MM.1S (cell line): ENCODE data around the gene HS6ST1.

Source experiments
- DNase-seq: peaks from one replicate; pipeline ENCODE4 v3.0.0-alpha.2; 2015
- H2AFZ ChIP-seq: fragments of 300-600 bp; sonication (generic); 2 replicates; pipeline ENCODE4 v1.6.0; 2016; ENCODE audit warnings: antibody characterized with exemption, low read length
- H3F3A ChIP-seq: fragments of 300-600 bp; sonication (generic); 2 replicates; pipeline ENCODE4 v1.6.1; 2016; ENCODE audit warnings: mild to moderate bottlenecking, antibody characterized with exemption, low read length, moderate library complexity, mixed read lengths; ENCODE audit not compliant: insufficient read depth
- H3K27ac ChIP-seq: fragments of 300-600 bp; sonication (generic); 2 replicates; pipeline ENCODE4 v1.5.1; 2016; ENCODE audit warnings: mild to moderate bottlenecking, low read length
- H3K27me3 ChIP-seq: fragments of 300-600 bp; sonication (generic); replicated peaks from 2 replicates; pipeline ENCODE4 v1.6.0; 2016; ENCODE audit warnings: low read length; ENCODE audit not compliant: insufficient read depth
- H3K36me3 ChIP-seq: fragments of 300-600 bp; sonication (generic); replicated peaks from 2 replicates; pipeline ENCODE4 v1.6.1; 2016; ENCODE audit warnings: mild to moderate bottlenecking, low read length, mixed read lengths; ENCODE audit not compliant: insufficient read depth
- H3K4me1 ChIP-seq: fragments of 300-600 bp; sonication (generic); 2 replicates; pipeline ENCODE4 v1.6.1; 2016; ENCODE audit warnings: low read length, mixed read lengths
- H3K4me2 ChIP-seq: fragments of 300-600 bp; sonication (generic); 2 replicates; pipeline ENCODE4 v1.6.0; 2016; ENCODE audit warnings: low read depth, low read length
- H3K4me3 ChIP-seq: fragments of 300-600 bp; sonication (generic); 2 replicates; pipeline ENCODE4 v1.5.1; 2016; ENCODE audit warnings: low read length, mixed read lengths
- H3K79me2 ChIP-seq: fragments of 300-600 bp; sonication (generic); 2 replicates; pipeline ENCODE4 v1.6.1; 2016; ENCODE audit warnings: mixed run types, low read length, mixed read lengths
- H3K9ac ChIP-seq: fragments of 300-600 bp; sonication (generic); 2 replicates; pipeline ENCODE4 v1.6.1; 2016; ENCODE audit warnings: low read length, mixed read lengths
- H3K9me2 ChIP-seq: fragments of 300-600 bp; sonication (generic); replicated peaks from 2 replicates; pipeline ENCODE4 v1.6.1; 2016; ENCODE audit warnings: mild to moderate bottlenecking, low read length, mixed read lengths; ENCODE audit not compliant: insufficient read depth
- H3K9me3 ChIP-seq: fragments of 300-600 bp; sonication (generic); replicated peaks from 2 replicates; pipeline ENCODE4 v1.6.1; 2016; ENCODE audit warnings: mild to moderate bottlenecking, low read length, mixed read lengths; ENCODE audit not compliant: insufficient read depth
- H4K20me1 ChIP-seq: fragments of 300-600 bp; sonication (generic); 2 replicates; pipeline ENCODE4 v1.6.1; 2016; ENCODE audit warnings: mild to moderate bottlenecking, low read length, moderate library complexity, mixed read lengths; ENCODE audit not compliant: insufficient read depth
- EZH2 ChIP-seq: fragments of 300-600 bp; sonication (generic); optimal IDR thresholded peaks from 2 replicates; pipeline ENCODE3; 2017; ENCODE audit warnings: low read depth, mild to moderate bottlenecking, antibody characterized with exemption, low read length, mixed read lengths
- EZH2phosphoT487 ChIP-seq: fragments of 300-600 bp; sonication (generic); IDR thresholded peaks from 2 replicates; pipeline ENCODE4 v1.6.1; 2018; ENCODE audit warnings: antibody characterized with exemption, low read length
- TF ChIP-seq, protein P1 (sequence below): fragments of 300-600 bp; sonication (generic); IDR thresholded peaks from 2 replicates; pipeline ENCODE4 v1.5.1; 2016; ENCODE audit warnings: antibody characterized with exemption, low read length, mixed read lengths

HS6ST1 gene

DNA sequence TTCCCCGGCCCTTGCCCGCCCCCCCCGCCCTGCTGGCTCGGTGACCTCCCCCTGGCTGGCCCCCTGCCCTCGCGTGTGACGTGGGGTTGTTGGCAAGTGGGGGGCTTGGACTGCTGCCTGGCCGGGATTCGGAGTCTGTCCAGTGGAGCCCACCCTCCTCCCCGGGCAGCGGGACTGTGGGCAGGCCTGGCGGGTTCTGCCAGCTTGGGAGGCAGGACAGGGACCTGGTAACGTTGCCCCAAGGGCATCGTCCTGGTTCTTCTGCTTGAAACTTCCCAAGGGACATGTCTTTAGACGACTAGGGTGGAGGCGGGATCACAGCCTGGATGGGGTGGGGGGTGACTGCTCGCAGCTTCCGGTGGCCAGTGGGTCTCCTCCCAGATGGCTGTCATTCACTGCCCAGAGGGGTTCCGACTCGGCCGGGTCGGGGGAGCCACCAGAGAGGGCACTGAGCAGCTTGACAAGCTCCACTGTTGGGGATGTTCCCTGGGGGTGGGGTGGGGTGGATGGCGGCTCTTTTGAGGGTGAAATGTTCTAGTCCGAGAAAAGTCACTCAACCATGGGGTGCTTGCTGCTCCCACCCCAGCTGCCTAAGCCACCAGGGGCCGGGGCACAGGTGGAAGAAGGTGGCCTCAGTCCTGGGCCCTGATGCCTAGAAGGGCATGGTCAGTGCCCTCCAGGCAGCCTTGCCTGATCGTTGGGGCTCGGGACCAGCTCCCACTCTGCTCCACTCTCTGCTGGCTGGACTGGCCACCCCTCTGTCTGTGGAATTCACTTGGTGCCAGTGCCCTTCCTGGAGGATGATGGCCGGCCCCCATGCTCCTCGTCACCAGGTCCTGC lies 4.3 kb upstream of the HS6ST1 start:
- Histone ChIP-seq H3K4me1 (0 out of 2 replicates have a peak, but pooled peaks cover 3% of the 10 kb centered on the region), H3K9me2 (no peaks in the 10 kb centered on the region), H3K9me3 (no peaks in the 10 kb centered on the region), H4K20me1 (no peaks in the 10 kb centered on the region), H3K4me2 (no peak overlapping the region), H3K9ac (no peak overlapping the region), H3K79me2 (no peaks in the 10 kb centered on the region; the same call in 1 of the 2 replicates), H3F3A (no peaks in the 10 kb centered on the region), H2AFZ (no peak overlapping the region), H3K27me3 (no peaks in the 10 kb centered on the region), H3K27ac (no peak overlapping the region), H3K4me3 (no peak overlapping the region), H3K36me3 (no peaks in the 10 kb centered on the region)
- TF ChIP-seq EZH2, result no peak
- no peak for TF ChIP-seq EZH2phosphoT487
- TF ChIP-seq, protein P1, sequence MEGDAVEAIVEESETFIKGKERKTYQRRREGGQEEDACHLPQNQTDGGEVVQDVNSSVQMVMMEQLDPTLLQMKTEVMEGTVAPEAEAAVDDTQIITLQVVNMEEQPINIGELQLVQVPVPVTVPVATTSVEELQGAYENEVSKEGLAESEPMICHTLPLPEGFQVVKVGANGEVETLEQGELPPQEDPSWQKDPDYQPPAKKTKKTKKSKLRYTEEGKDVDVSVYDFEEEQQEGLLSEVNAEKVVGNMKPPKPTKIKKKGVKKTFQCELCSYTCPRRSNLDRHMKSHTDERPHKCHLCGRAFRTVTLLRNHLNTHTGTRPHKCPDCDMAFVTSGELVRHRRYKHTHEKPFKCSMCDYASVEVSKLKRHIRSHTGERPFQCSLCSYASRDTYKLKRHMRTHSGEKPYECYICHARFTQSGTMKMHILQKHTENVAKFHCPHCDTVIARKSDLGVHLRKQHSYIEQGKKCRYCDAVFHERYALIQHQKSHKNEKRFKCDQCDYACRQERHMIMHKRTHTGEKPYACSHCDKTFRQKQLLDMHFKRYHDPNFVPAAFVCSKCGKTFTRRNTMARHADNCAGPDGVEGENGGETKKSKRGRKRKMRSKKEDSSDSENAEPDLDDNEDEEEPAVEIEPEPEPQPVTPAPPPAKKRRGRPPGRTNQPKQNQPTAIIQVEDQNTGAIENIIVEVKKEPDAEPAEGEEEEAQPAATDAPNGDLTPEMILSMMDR, result no peak
- no peak for DNase-seq

GRCh38 chr2:128321784-128322714 lies 3.4 kb upstream of the HS6ST1 start:
- peak overlapping the region; percentile 72 for H3K9ac ChIP-seq
- H3K27ac ChIP-seq, result no peak overlapping the region
- H3K4me3 ChIP-seq, result peak overlapping the region; percentile 62

DNA sequence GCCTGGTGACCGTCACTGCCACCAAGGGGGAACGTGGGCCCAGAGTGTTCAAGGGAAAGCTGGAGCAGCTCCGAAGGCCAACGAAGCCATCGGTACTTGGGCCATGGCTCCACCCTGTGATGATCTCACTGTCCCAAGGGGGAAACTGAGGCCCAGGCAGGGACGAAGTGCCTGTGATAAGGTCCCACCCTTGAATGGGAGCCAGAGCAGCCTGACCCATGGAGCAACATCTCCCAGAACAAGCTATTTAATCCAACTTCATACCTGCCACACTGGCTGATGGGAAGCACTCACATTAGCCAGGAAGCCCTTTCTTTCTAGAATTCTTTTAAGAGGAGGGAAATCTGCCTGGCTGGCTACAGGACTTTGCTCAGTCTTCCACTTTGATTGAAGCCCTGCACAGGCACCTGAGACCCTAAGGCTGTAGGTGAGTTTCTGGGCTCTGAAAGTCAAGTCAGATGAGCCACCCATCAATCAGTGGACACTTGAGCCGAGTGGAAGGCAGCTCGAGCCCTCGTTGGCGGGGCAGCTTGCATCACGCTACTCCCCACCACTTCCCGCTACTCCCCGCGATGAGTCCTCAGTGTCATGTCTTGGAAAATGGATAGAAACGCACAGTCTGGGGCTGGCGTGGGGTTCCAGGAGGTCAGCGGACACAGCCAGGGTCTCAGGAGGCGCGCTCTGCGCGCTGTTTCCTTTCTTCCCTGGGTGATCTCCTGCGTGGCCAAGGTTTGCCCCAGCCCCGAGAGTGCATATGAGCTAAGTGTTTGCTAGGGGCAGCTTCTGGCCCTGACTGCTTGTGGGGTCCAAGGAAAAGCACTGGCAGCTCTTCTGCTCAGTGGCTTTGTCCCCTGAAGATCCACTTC lies 2.5 kb upstream of the HS6ST1 start:
- peaks cover 18% of the 10 kb centered on the region for H3K79me2 ChIP-seq
- TF ChIP-seq EZH2 (no peak), EZH2phosphoT487 (no peak)
- TF ChIP-seq, protein P1, result no peak
- peaks cover 7% of the 10 kb centered on the region; the same call in 1 of the 2 replicates for H3K4me1 ChIP-seq
- H3K27ac ChIP-seq, result no peak overlapping the region
- H3K9me3 ChIP-seq, result no peaks in the 10 kb centered on the region
- no peak for DNase-seq
- H3K9me2 ChIP-seq, result no peaks in the 10 kb centered on the region
- no peaks in the 10 kb centered on the region for H3K36me3 ChIP-seq
- peaks cover 12% of the 10 kb centered on the region for H4K20me1 ChIP-seq
- peak overlapping the region; percentile 71 for H2AFZ ChIP-seq
- H3F3A ChIP-seq, result no peaks in the 10 kb centered on the region
- H3K4me2 ChIP-seq, result peak overlapping the region; percentile 71
- H3K27me3 ChIP-seq, result no peaks in the 10 kb centered on the region
- no peak overlapping the region for H3K4me3 ChIP-seq
- H3K9ac ChIP-seq, result no peak overlapping the region; the same call in 1 of the 2 replicates

More at GRCh38 chr2:128321784-128322714, 3.4 kb upstream of the HS6ST1 start:
- peak overlapping the region; percentile 94 for H3K4me2 ChIP-seq
- peaks cover 9% of the 10 kb centered on the region for H3K79me2 ChIP-seq
- no peaks in the 10 kb centered on the region for H3F3A ChIP-seq
- TF ChIP-seq, protein P1, result peak; percentile 86
- no peak for TF ChIP-seq EZH2phosphoT487
- H3K27me3 ChIP-seq, result no peaks in the 10 kb centered on the region
- H3K9me3 ChIP-seq, result no peaks in the 10 kb centered on the region
- 0 out of 2 replicates have a peak, but pooled peaks cover 3% of the 10 kb centered on the region for H3K4me1 ChIP-seq
- H3K9me2 ChIP-seq, result no peaks in the 10 kb centered on the region
- DNase-seq, result peak; percentile 82
- no peaks in the 10 kb centered on the region for H3K36me3 ChIP-seq
- peak overlapping the region; percentile 80 for H2AFZ ChIP-seq
- peaks cover 7% of the 10 kb centered on the region for H4K20me1 ChIP-seq
